ENCODE measurements around the gene B4GALT4. TPM values are rescaled to one million over a fixed set of nuclear protein-coding genes. Genes with fewer than 3 reads are reported as not detected.
"Not testable (repeated sequence)": the region's sequence is repeated elsewhere in the genome, so short reads cannot be mapped to it uniquely, and the experiment has no call there.

Gene B4GALT4
- total RNA-seq (2014; rRNA removed; shearing (Covaris generic)) = 25.8 and 25.9 TPM in 2 replicates

GRCh38 chr3:119240591-119241434 lies at the start of gene B4GALT4:
Gene B4GALT4, minus strand, starts transcription at chr3:119240878. Its CDS starts 10,779 bp downstream, at chr3:119230099.
- Histone ChIP-seq H3K9me3 (replicated peaks) (no peaks in the 10 kb centered on the region), H3K36me3 (peaks cover 16% of the 10 kb centered on the region), H3K27me3 (replicated peaks) (no peaks in the 10 kb centered on the region), H3K4me1 (replicated peaks) (peaks cover 21% of the 10 kb centered on the region), H3K4me3 (peak within 1 kb of the TSS; percentile 73), H3K27ac (peak within 1 kb of the TSS; percentile 71)
- DNase-seq (ENCODE audit: low read depth in 1 of 2, low spot score in 2 of 2) = peak; percentile 87 to 88

GRCh38 chr3:119289404-119289770 lies 48.7 kb upstream of the B4GALT4 start:
- H3K36me3 ChIP-seq = peaks cover 3% of the 10 kb centered on the region; the same call in 1 of the 2 replicates
- H3K27ac ChIP-seq = no peak overlapping the region
- 0 out of 2 replicates have a peak, but pooled peaks cover 7% of the 10 kb centered on the region for H3K9me3 ChIP-seq (replicated peaks)
- no peaks in the 10 kb centered on the region for H3K27me3 ChIP-seq (replicated peaks)
- peaks cover 8% of the 10 kb centered on the region for H3K4me1 ChIP-seq (replicated peaks)
- DNase-seq (ENCODE audit: low read depth in 1 of 2, low spot score in 2 of 2) = no peak
- no peak overlapping the region for H3K4me3 ChIP-seq

GRCh38 chr3:119288669-119289403 lies 48.2 kb upstream of the B4GALT4 start:
- H3K27ac ChIP-seq = no peak overlapping the region
- H3K27me3 ChIP-seq (replicated peaks) = no peaks in the 10 kb centered on the region
- H3K36me3 ChIP-seq = no peaks in the 10 kb centered on the region
- peaks cover 8% of the 10 kb centered on the region for H3K4me1 ChIP-seq (replicated peaks)
- no peak for DNase-seq (ENCODE audit: low read depth in 1 of 2, low spot score in 2 of 2)
- H3K4me3 ChIP-seq = no peak overlapping the region
- 0 out of 2 replicates have a peak, but pooled peaks cover 7% of the 10 kb centered on the region for H3K9me3 ChIP-seq (replicated peaks)

GRCh38 chr3:119279584-119280243 lies 39.0 kb upstream of the B4GALT4 start:
- Histone ChIP-seq H3K4me1 (replicated peaks) (peaks cover 9% of the 10 kb centered on the region), H3K36me3 (no peaks in the 10 kb centered on the region), H3K27me3 (replicated peaks) (no peaks in the 10 kb centered on the region), H3K27ac (peak overlapping the region; percentile 46; the same call in 1 of the 2 replicates), H3K4me3 (no peak overlapping the region), H3K9me3 (replicated peaks) (no peaks in the 10 kb centered on the region; the same call in 1 of the 2 replicates)
- DNase-seq (ENCODE audit: low read depth in 1 of 2, low spot score in 2 of 2) = no peak

GRCh38 chr3:119279101-119279554 lies 38.5 kb upstream of the B4GALT4 start:
- Histone ChIP-seq H3K9me3 (replicated peaks) (no peaks in the 10 kb centered on the region; the same call in 1 of the 2 replicates), H3K4me3 (no peak overlapping the region), H3K27ac (peak overlapping the region; percentile 46; the same call in 1 of the 2 replicates), H3K4me1 (replicated peaks) (peaks cover 9% of the 10 kb centered on the region), H3K36me3 (no peaks in the 10 kb centered on the region), H3K27me3 (replicated peaks) (no peaks in the 10 kb centered on the region)
- DNase-seq (ENCODE audit: low read depth in 1 of 2, low spot score in 2 of 2) = peak in 1 of 2 experiments; percentile 39

GRCh38 chr3:119276680-119277079 lies 36.0 kb upstream of the B4GALT4 start:
- no peak for DNase-seq (ENCODE audit: low read depth in 1 of 2, low spot score in 2 of 2)
- Histone ChIP-seq H3K27me3 (replicated peaks) (no peaks in the 10 kb centered on the region), H3K4me1 (replicated peaks) (peaks cover 9% of the 10 kb centered on the region), H3K36me3 (no peaks in the 10 kb centered on the region), H3K27ac (no peak overlapping the region), H3K4me3 (no peak overlapping the region), H3K9me3 (replicated peaks) (no peaks in the 10 kb centered on the region)

- H3K9me3 ChIP-seq (replicated peaks); H3K4me1 ChIP-seq (replicated peaks); H3K36me3 ChIP-seq; H3K4me3 ChIP-seq; DNase-seq (ENCODE audit: low read depth in 1 of 2, low spot score in 2 of 2); H3K27ac ChIP-seq; H3K27me3 ChIP-seq (replicated peaks): not testable (repeated sequence)
Observed at GRCh38 chr3:119270212-119270611, 29.5 kb upstream of the B4GALT4 start.

- Histone ChIP-seq H3K27ac (no peak overlapping the region), H3K27me3 (replicated peaks) (no peaks in the 10 kb centered on the region), H3K36me3 (no peaks in the 10 kb centered on the region), H3K4me3 (no peak overlapping the region), H3K4me1 (replicated peaks) (peaks cover 6% of the 10 kb centered on the region), H3K9me3 (replicated peaks) (no peaks in the 10 kb centered on the region; the same call in 1 of the 2 replicates)
- no peak for DNase-seq (ENCODE audit: low read depth in 1 of 2, low spot score in 2 of 2)
Observed at GRCh38 chr3:119261055-119261454, 20.4 kb upstream of the B4GALT4 start.

GRCh38 chr3:119259821-119260220 lies 19.1 kb upstream of the B4GALT4 start:
- Histone ChIP-seq H3K27ac (no peak overlapping the region), H3K4me1 (replicated peaks) (peaks cover 6% of the 10 kb centered on the region)

GRCh38 chr3:119258915-119259314 lies 18.2 kb upstream of the B4GALT4 start:
- Histone ChIP-seq H3K4me3 (no peak overlapping the region), H3K27ac (no peak overlapping the region), H3K36me3 (no peaks in the 10 kb centered on the region), H3K4me1 (replicated peaks) (peaks cover 6% of the 10 kb centered on the region), H3K27me3 (replicated peaks) (no peaks in the 10 kb centered on the region), H3K9me3 (replicated peaks) (no peaks in the 10 kb centered on the region; the same call in 1 of the 2 replicates)
- DNase-seq (ENCODE audit: low read depth in 1 of 2, low spot score in 2 of 2) = no peak

More at GRCh38 chr3:119259821-119260220, 19.1 kb upstream of the B4GALT4 start:
- no peaks in the 10 kb centered on the region for H3K36me3 ChIP-seq
- H3K4me3 ChIP-seq = no peak overlapping the region
- H3K27me3 ChIP-seq (replicated peaks) = no peaks in the 10 kb centered on the region
- H3K9me3 ChIP-seq (replicated peaks) = no peaks in the 10 kb centered on the region; the same call in 1 of the 2 replicates
- no peak for DNase-seq (ENCODE audit: low read depth in 1 of 2, low spot score in 2 of 2)

- Histone ChIP-seq H3K27me3 (replicated peaks) (no peaks in the 10 kb centered on the region), H3K9me3 (replicated peaks) (no peaks in the 10 kb centered on the region; the same call in 1 of the 2 replicates), H3K4me1 (replicated peaks) (peaks cover 6% of the 10 kb centered on the region), H3K36me3 (no peaks in the 10 kb centered on the region), H3K4me3 (no peak overlapping the region), H3K27ac (no peak overlapping the region)
- DNase-seq (ENCODE audit: low read depth in 1 of 2, low spot score in 2 of 2) = no peak
Observed at GRCh38 chr3:119257654-119258410, 17.2 kb upstream of the B4GALT4 start.

GRCh38 chr3:119257111-119257510 lies 16.4 kb upstream of the B4GALT4 start:
- no peaks in the 10 kb centered on the region for H3K27me3 ChIP-seq (replicated peaks)
- peaks cover 6% of the 10 kb centered on the region for H3K4me1 ChIP-seq (replicated peaks)
- H3K4me3 ChIP-seq = no peak overlapping the region
- H3K36me3 ChIP-seq = no peaks in the 10 kb centered on the region
- no peaks in the 10 kb centered on the region; the same call in 1 of the 2 replicates for H3K9me3 ChIP-seq (replicated peaks)
- no peak for DNase-seq (ENCODE audit: low read depth in 1 of 2, low spot score in 2 of 2)
- no peak overlapping the region for H3K27ac ChIP-seq

- no peaks in the 10 kb centered on the region; the same call in 1 of the 2 replicates for H3K9me3 ChIP-seq (replicated peaks)
- no peak overlapping the region for H3K27ac ChIP-seq
- no peak for DNase-seq (ENCODE audit: low read depth in 1 of 2, low spot score in 2 of 2)
- no peaks in the 10 kb centered on the region for H3K27me3 ChIP-seq (replicated peaks)
- H3K4me1 ChIP-seq (replicated peaks) = peaks cover 6% of the 10 kb centered on the region
- H3K36me3 ChIP-seq = no peaks in the 10 kb centered on the region
- H3K4me3 ChIP-seq = no peak overlapping the region
Observed at GRCh38 chr3:119255214-119255613, 14.5 kb upstream of the B4GALT4 start.
